ENCODE data around the gene PTMS. TPM values are rescaled to one million over a fixed set of nuclear protein-coding genes. Genes with fewer than 3 reads are reported as not detected.

Gene PTMS
- total and polyA plus RNA-seq, 2 donors (not counting 1 experiment from before 2014, with no cell fraction given): 63.6 to 312 TPM

DNA sequence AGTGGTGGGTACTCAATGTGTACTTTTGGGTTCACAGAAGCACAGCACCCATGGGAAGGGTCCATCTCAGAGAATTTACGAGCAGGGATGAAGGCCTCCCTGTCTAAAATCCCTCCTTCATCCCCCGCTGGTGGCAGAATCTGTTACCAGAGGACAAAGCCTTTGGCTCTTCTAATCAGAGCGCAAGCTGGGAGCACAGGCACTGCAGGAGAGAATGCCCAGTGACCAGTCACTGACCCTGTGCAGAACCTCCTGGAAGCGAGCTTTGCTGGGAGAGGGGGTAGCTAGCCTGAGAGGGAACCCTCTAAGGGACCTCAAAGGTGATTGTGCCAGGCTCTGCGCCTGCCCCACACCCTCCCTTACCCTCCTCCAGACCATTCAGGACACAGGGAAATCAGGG is 54.0 kb downstream of the PTMS start:
- DNase-seq (ENCODE audit: low read depth in 2 of 2): no peak
- Histone ChIP-seq H3K36me3 (ENCODE audit: control insufficient read depth, insufficient read depth, low read length) (peaks cover 7% of the 10 kb centered on the region), H3K9ac (ENCODE audit: insufficient read depth, low read length) (no peak overlapping the region), H2AFZ (ENCODE audit: low read length) (no peak overlapping the region), H3K27ac (ENCODE audit: insufficient read depth, low read length) (no peak overlapping the region), H3K4me1 (ENCODE audit: control insufficient read depth, extremely low read depth, insufficient read depth, low read length) (peaks cover 16% of the 10 kb centered on the region), H3K4me2 (ENCODE audit: extremely low read depth, insufficient read depth, low read length) (no peak overlapping the region), H4K20me1 (ENCODE audit: control insufficient read depth, extremely low read depth, insufficient read depth, low read length) (no peaks in the 10 kb centered on the region), H3K9me3 (ENCODE audit: control insufficient read depth, insufficient read depth, low read depth, low read length) (no peaks in the 10 kb centered on the region), H3K4me3 (replicated peaks in 1 of 4; ENCODE audit: control extremely low read depth in 1 of 4, insufficient read depth in 1 of 4, low read depth in 3 of 4, low read length in 4 of 4) (no peak overlapping the region), H3K79me2 (ENCODE audit: control insufficient read depth, insufficient read depth, low read length) (no peaks in the 10 kb centered on the region), H3K27me3 (ENCODE audit: control insufficient read depth, insufficient read depth, low read length) (peaks cover 2% of the 10 kb centered on the region)
- TF ChIP-seq, protein P1, sequence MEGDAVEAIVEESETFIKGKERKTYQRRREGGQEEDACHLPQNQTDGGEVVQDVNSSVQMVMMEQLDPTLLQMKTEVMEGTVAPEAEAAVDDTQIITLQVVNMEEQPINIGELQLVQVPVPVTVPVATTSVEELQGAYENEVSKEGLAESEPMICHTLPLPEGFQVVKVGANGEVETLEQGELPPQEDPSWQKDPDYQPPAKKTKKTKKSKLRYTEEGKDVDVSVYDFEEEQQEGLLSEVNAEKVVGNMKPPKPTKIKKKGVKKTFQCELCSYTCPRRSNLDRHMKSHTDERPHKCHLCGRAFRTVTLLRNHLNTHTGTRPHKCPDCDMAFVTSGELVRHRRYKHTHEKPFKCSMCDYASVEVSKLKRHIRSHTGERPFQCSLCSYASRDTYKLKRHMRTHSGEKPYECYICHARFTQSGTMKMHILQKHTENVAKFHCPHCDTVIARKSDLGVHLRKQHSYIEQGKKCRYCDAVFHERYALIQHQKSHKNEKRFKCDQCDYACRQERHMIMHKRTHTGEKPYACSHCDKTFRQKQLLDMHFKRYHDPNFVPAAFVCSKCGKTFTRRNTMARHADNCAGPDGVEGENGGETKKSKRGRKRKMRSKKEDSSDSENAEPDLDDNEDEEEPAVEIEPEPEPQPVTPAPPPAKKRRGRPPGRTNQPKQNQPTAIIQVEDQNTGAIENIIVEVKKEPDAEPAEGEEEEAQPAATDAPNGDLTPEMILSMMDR (conservative IDR thresholded peaks at IDR 0.05 in 1 of 2, IDR thresholded peaks at IDR 0.05 in 1 of 2; ENCODE audit: low read depth in 1 of 2, low read length in 2 of 2): no peak
- TF ChIP-seq EZH2 (IDR thresholded peaks at IDR 0.05; ENCODE audit: low read length, missing control alignments): no peak

Other genes starting within 250 kb of the PTMS start
- 4,386 and 6,255 TPM in 2 replicates for gene GAPDH, start 231.8 kb upstream of the PTMS start, total RNA-seq
- gene GAPDH, start 231.8 kb upstream of the PTMS start, polyA plus RNA-seq: 8,983 and 11,838 TPM in 2 replicates
- gene IFFO1, start 210.3 kb upstream of the PTMS start, total RNA-seq: 8.2 and 16.8 TPM in 2 replicates
- gene IFFO1, start 210.3 kb upstream of the PTMS start, polyA plus RNA-seq: 21.7 and 26.9 TPM in 2 replicates
- 11.7 and 13.9 TPM in 2 replicates for gene NOP2, start 198.1 kb upstream of the PTMS start, total RNA-seq
- 26.1 and 47.8 TPM in 2 replicates for gene NOP2, start 198.1 kb upstream of the PTMS start, polyA plus RNA-seq
- 241 and 256 TPM in 2 replicates for gene CHD4, start 159.0 kb upstream of the PTMS start, total RNA-seq
- 76.1 and 96.0 TPM in 2 replicates for gene CHD4, start 159.0 kb upstream of the PTMS start, polyA plus RNA-seq
- gene LPAR5, start 130.4 kb upstream of the PTMS start, total RNA-seq: not detected in 2 replicates
- 0.02 and 0.07 TPM in 2 replicates for gene LPAR5, start 130.4 kb upstream of the PTMS start, polyA plus RNA-seq
- under 0.01 and 0.33 TPM in 2 replicates for gene ACRBP, start 118.9 kb upstream of the PTMS start, total RNA-seq
- 0.50 and 0.72 TPM in 2 replicates for gene ACRBP, start 118.9 kb upstream of the PTMS start, polyA plus RNA-seq
- gene ING4, start 103.2 kb upstream of the PTMS start, total RNA-seq: 30.3 and 36.0 TPM in 2 replicates
- gene ING4, start 103.2 kb upstream of the PTMS start, polyA plus RNA-seq: 31.1 and 47.1 TPM in 2 replicates
- 9.8 and 12.2 TPM in 2 replicates for gene ZNF384, start 77.0 kb upstream of the PTMS start, total RNA-seq
- 34.8 and 49.6 TPM in 2 replicates for gene ZNF384, start 77.0 kb upstream of the PTMS start, polyA plus RNA-seq
- gene PIANP, start 65.5 kb upstream of the PTMS start, total RNA-seq: under 0.01 and 0.17 TPM in 2 replicates
- 0.49 and 0.87 TPM in 2 replicates for gene PIANP, start 65.5 kb upstream of the PTMS start, polyA plus RNA-seq
- 67.0 and 79.1 TPM in 2 replicates for gene COPS7A, start 42.3 kb upstream of the PTMS start, total RNA-seq
- 114 and 138 TPM in 2 replicates for gene COPS7A, start 42.3 kb upstream of the PTMS start, polyA plus RNA-seq
- gene MLF2, start 13.2 kb upstream of the PTMS start, total RNA-seq: 88.6 and 106 TPM in 2 replicates
- 287 and 289 TPM in 2 replicates for gene MLF2, start 13.2 kb upstream of the PTMS start, polyA plus RNA-seq
- 0.17 and 0.26 TPM in 2 replicates for gene LAG3, start 6.2 kb downstream of the PTMS start, total RNA-seq
- 0.09 and 0.17 TPM in 2 replicates for gene LAG3, start 6.2 kb downstream of the PTMS start, polyA plus RNA-seq
- gene CD4, start 23.2 kb downstream of the PTMS start, total RNA-seq: 14.4 and 27.2 TPM in 2 replicates
- 50.8 and 152 TPM in 2 replicates for gene CD4, start 23.2 kb downstream of the PTMS start, polyA plus RNA-seq
- 11.1 and 11.8 TPM in 2 replicates for gene GPR162, start 55.5 kb downstream of the PTMS start, total RNA-seq
- gene GPR162, start 55.5 kb downstream of the PTMS start, polyA plus RNA-seq: 3.3 and 5.6 TPM in 2 replicates
- 72.4 and 96.3 TPM in 2 replicates for gene P3H3, start 62.0 kb downstream of the PTMS start, total RNA-seq
- 39.8 and 44.0 TPM in 2 replicates for gene P3H3, start 62.0 kb downstream of the PTMS start, polyA plus RNA-seq
- gene GNB3, start 74.6 kb downstream of the PTMS start, total RNA-seq: 1.3 and 1.7 TPM in 2 replicates
- 2.7 and 3.7 TPM in 2 replicates for gene GNB3, start 74.6 kb downstream of the PTMS start, polyA plus RNA-seq
- 1.5 and 9.1 TPM in 2 replicates for gene CDCA3, start 84.9 kb downstream of the PTMS start, total RNA-seq
- gene CDCA3, start 84.9 kb downstream of the PTMS start, polyA plus RNA-seq: 9.4 and 56.9 TPM in 2 replicates
- gene USP5, start 85.8 kb downstream of the PTMS start, total RNA-seq: 53.4 and 69.9 TPM in 2 replicates
- 42.2 and 66.3 TPM in 2 replicates for gene USP5, start 85.8 kb downstream of the PTMS start, polyA plus RNA-seq
- gene TPI1, start 101.2 kb downstream of the PTMS start, total RNA-seq: 906 and 934 TPM in 2 replicates
- 1,617 and 1,654 TPM in 2 replicates for gene TPI1, start 101.2 kb downstream of the PTMS start, polyA plus RNA-seq
- gene SPSB2, start 106.9 kb downstream of the PTMS start, total RNA-seq: 12.7 and 12.8 TPM in 2 replicates
- 1.8 and 2.5 TPM in 2 replicates for gene SPSB2, start 106.9 kb downstream of the PTMS start, polyA plus RNA-seq
- 9.6 and 14.9 TPM in 2 replicates for gene LRRC23, start 138.5 kb downstream of the PTMS start, total RNA-seq
- 5.6 and 6.4 TPM in 2 replicates for gene LRRC23, start 138.5 kb downstream of the PTMS start, polyA plus RNA-seq
- 20.3 TPM in 2 replicates for gene ENO2, start 148.2 kb downstream of the PTMS start, total RNA-seq
- gene ENO2, start 148.2 kb downstream of the PTMS start, polyA plus RNA-seq: 29.4 and 43.0 TPM in 2 replicates
- gene ATN1, start 161.6 kb downstream of the PTMS start, total RNA-seq: 8.2 and 21.5 TPM in 2 replicates
- gene ATN1, start 161.6 kb downstream of the PTMS start, polyA plus RNA-seq: 9.4 and 14.5 TPM in 2 replicates
- gene RNU7-1, start 177.5 kb downstream of the PTMS start, total RNA-seq: not detected in 2 replicates
- gene RNU7-1, start 177.5 kb downstream of the PTMS start, polyA plus RNA-seq: not detected in 2 replicates
- 107 and 177 TPM in 2 replicates for gene C12orf57, start 177.7 kb downstream of the PTMS start, total RNA-seq
- 172 and 220 TPM in 2 replicates for gene C12orf57, start 177.7 kb downstream of the PTMS start, polyA plus RNA-seq
- gene PTPN6, start 185.0 kb downstream of the PTMS start, total RNA-seq: 0.26 TPM in 1 of 2 replicates, not detected in the other
- 0.06 TPM in 1 of 2 replicates, not detected in the other for gene PTPN6, start 185.0 kb downstream of the PTMS start, polyA plus RNA-seq
- 112 and 169 TPM in 2 replicates for gene PHB2, start 204.3 kb downstream of the PTMS start, total RNA-seq
- 193 and 266 TPM in 2 replicates for gene PHB2, start 204.3 kb downstream of the PTMS start, polyA plus RNA-seq
- 27.4 and 31.6 TPM in 2 replicates for gene EMG1, start 204.6 kb downstream of the PTMS start, total RNA-seq
- gene EMG1, start 204.6 kb downstream of the PTMS start, polyA plus RNA-seq: 33.4 and 46.4 TPM in 2 replicates

All from fibroblast of lung (primary cell).